Head of caudate nucleus (tissue), 42 donors: ENCODE results near the gene DAP.
"Not testable (repeated sequence)": the region's sequence is repeated elsewhere in the genome, so short reads cannot be mapped to it uniquely, and the experiment has no call there.

Experiments used
- DNase-seq, 42 donors: peaks; one replicate each; pipeline versions ENCODE4 v3.0.0 to v3.0.0-alpha.2; 2020 to 2021; ENCODE audit warnings: mixed read lengths in 7 of 42
- intact Hi-C: fragments of 100-400 bp; cut with DNase I; formaldehyde crosslinking; loops from one replicate; pipeline ENCODE4 v1.15.0; 2022

The DAP gene

GRCh38 chr5:10632110-10632761 lies 128.8 kb downstream of the DAP start:
- DNase-seq, result peak in 1 of 42 donors; percentile 20
- intact Hi-C loops, result no loop called here

GRCh38 chr5:10631316-10631996 lies 129.6 kb downstream of the DAP start:
- no peak for DNase-seq
- intact Hi-C loops, result no loop called here

- intact Hi-C loops, result not testable (repeated sequence)
Observed at GRCh38 chr5:10630744-10631143, 130.3 kb downstream of the DAP start.

GRCh38 chr5:10630126-10630525 lies 130.9 kb downstream of the DAP start:
- no peak for DNase-seq
- intact Hi-C loops, result no loop called here

More at GRCh38 chr5:10630744-10631143, 130.3 kb downstream of the DAP start:
- DNase-seq, result not testable (repeated sequence)

- DNase-seq, result no peak
- intact Hi-C loops, result loop anchor here (2.0 to 10.0 kb wide), 2 partner anchors 175 to 345 kb away; no protein-coding TSS in a partner anchor
Observed at GRCh38 chr5:10629682-10630081, 131.4 kb downstream of the DAP start.
